Measurements from ENCODE around the gene CFAP299.
"Not testable (repeated sequence)": the region's sequence is repeated elsewhere in the genome, so short reads cannot be mapped to it uniquely, and the experiment has no call there.

Gene CFAP299

GRCh38 chr4:80713409-80713808 is 377.9 kb downstream of the CFAP299 start:
- DNase-seq (ENCODE audit: low read depth in 2 of 2): no peak

- no peak for DNase-seq (ENCODE audit: low read depth in 2 of 2)
Measured at GRCh38 chr4:80717204-80717603, 381.7 kb downstream of the CFAP299 start.

- no peak for DNase-seq (ENCODE audit: low read depth in 2 of 2)
Measured at GRCh38 chr4:80726471-80726870, 390.9 kb downstream of the CFAP299 start.

- DNase-seq (ENCODE audit: low read depth in 2 of 2): no peak
Measured at GRCh38 chr4:80730158-80730557, 394.6 kb downstream of the CFAP299 start.

GRCh38 chr4:80731436-80731835 is 395.9 kb downstream of the CFAP299 start:
- no peak for DNase-seq (ENCODE audit: low read depth in 2 of 2)

- no peak for DNase-seq (ENCODE audit: low read depth in 2 of 2)
Measured at GRCh38 chr4:80732010-80732409, 396.5 kb downstream of the CFAP299 start.

GRCh38 chr4:80740375-80740774 is 404.8 kb downstream of the CFAP299 start:
- no peak for DNase-seq (ENCODE audit: low read depth in 2 of 2)

- not testable (repeated sequence) for DNase-seq (ENCODE audit: low read depth in 2 of 2)
Measured at GRCh38 chr4:80749558-80749957, 414.0 kb downstream of the CFAP299 start.

- DNase-seq (ENCODE audit: low read depth in 2 of 2): no peak
Measured at GRCh38 chr4:80751200-80751599, 415.7 kb downstream of the CFAP299 start.

- DNase-seq (ENCODE audit: low read depth in 2 of 2): no peak
Measured at GRCh38 chr4:80767944-80768343, 432.4 kb downstream of the CFAP299 start.

GRCh38 chr4:80776168-80776567 is 440.6 kb downstream of the CFAP299 start:
- DNase-seq (ENCODE audit: low read depth in 2 of 2): no peak

- DNase-seq (ENCODE audit: low read depth in 2 of 2): no peak
Measured at GRCh38 chr4:80781431-80781830, 445.9 kb downstream of the CFAP299 start.

- no peak for DNase-seq (ENCODE audit: low read depth in 2 of 2)
Measured at GRCh38 chr4:80787306-80787705, 451.8 kb downstream of the CFAP299 start.

- DNase-seq (ENCODE audit: low read depth in 2 of 2): no peak
Measured at GRCh38 chr4:80788798-80789197, 453.3 kb downstream of the CFAP299 start.

- no peak for DNase-seq (ENCODE audit: low read depth in 2 of 2)
Measured at GRCh38 chr4:80790152-80790551, 454.6 kb downstream of the CFAP299 start.

- not testable (repeated sequence) for DNase-seq (ENCODE audit: low read depth in 2 of 2)
Measured at GRCh38 chr4:80793660-80794059, 458.1 kb downstream of the CFAP299 start.

- no peak for DNase-seq (ENCODE audit: low read depth in 2 of 2)
Measured at GRCh38 chr4:80798082-80798481, 462.6 kb downstream of the CFAP299 start.

- not testable (repeated sequence) for DNase-seq (ENCODE audit: low read depth in 2 of 2)
Measured at GRCh38 chr4:80800719-80801118, 465.2 kb downstream of the CFAP299 start.

GRCh38 chr4:80803337-80803736 is 467.8 kb downstream of the CFAP299 start:
- no peak for DNase-seq (ENCODE audit: low read depth in 2 of 2)

GRCh38 chr4:80806472-80806871 is 470.9 kb downstream of the CFAP299 start:
- DNase-seq (ENCODE audit: low read depth in 2 of 2): no peak

GRCh38 chr4:80809039-80809729 is 473.7 kb downstream of the CFAP299 start:
- no peak for DNase-seq (ENCODE audit: low read depth in 2 of 2)

GRCh38 chr4:80811406-80811805 is 475.9 kb downstream of the CFAP299 start:
- DNase-seq (ENCODE audit: low read depth in 2 of 2): no peak

GRCh38 chr4:80812145-80812544 is 476.6 kb downstream of the CFAP299 start:
- no peak for DNase-seq (ENCODE audit: low read depth in 2 of 2)

GRCh38 chr4:80814266-80814665 is 478.7 kb downstream of the CFAP299 start:
- DNase-seq (ENCODE audit: low read depth in 2 of 2): no peak

All from stimulated activated CD8-positive, alpha-beta memory T cell treated with anti-CD3 and anti-CD28 coated beads, Interleukin-2, amount 100 ng/mL, for 48 hours (primary cell).